Endodermal cell (in vitro differentiated cells): ENCODE measurements around the gene DUSP7. TPM values are rescaled to one million over a fixed set of nuclear protein-coding genes. Genes with fewer than 3 reads are reported as not detected.
A peak's percentile ranks its signal among the peaks of the same experiment; 100 is the strongest.

ENCODE experiments used
- DNase-seq: peaks from one replicate; pipeline ENCODE4 v3.0.0-alpha.2; 2017
- H3K27ac ChIP-seq: 2 replicates; pipeline ENCODE4 v1.5.1; 2013; ENCODE audit warnings: mild to moderate bottlenecking, low read depth, low read length, moderate library complexity
- H3K27me3 ChIP-seq: 2 replicates; pipeline ENCODE4 v1.6.1; 2013; ENCODE audit warnings: mild to moderate bottlenecking, low read length, moderate library complexity; ENCODE audit not compliant: insufficient read depth, control insufficient read depth, poor library complexity, severe bottlenecking
- H3K36me3 ChIP-seq: 2 replicates; pipeline ENCODE4 v1.7.0; 2013; ENCODE audit warnings: mild to moderate bottlenecking, low read length, moderate library complexity; ENCODE audit not compliant: control insufficient read depth, insufficient read depth
- H3K4me1 ChIP-seq: one replicate; pipeline ENCODE4 v1.7.0; 2013; ENCODE audit warnings: low read length; ENCODE audit not compliant: control insufficient read depth, insufficient read depth
- H3K4me3 ChIP-seq: 2 replicates; pipeline ENCODE4 v1.5.1; 2013; ENCODE audit warnings: mild to moderate bottlenecking, low read length, moderate library complexity
- H3K9ac ChIP-seq: 2 replicates; pipeline ENCODE4 v1.6.1; 2013; ENCODE audit warnings: mild to moderate bottlenecking, low read length, moderate library complexity; ENCODE audit not compliant: poor library complexity, severe bottlenecking; ENCODE audit errors: extremely low read depth
- H3K9me3 ChIP-seq: 2 replicates; pipeline ENCODE4 v1.6.1; 2013; ENCODE audit warnings: mild to moderate bottlenecking, low read length, moderate library complexity; ENCODE audit not compliant: control insufficient read depth
- H3K27ac Mint-ChIP-seq: 2 replicates; pipeline ENCODE4 v1.8.0; 2020; ENCODE audit warnings: mixed read lengths
- H3K27me3 Mint-ChIP-seq: 2 replicates; pipeline ENCODE4 v1.8.0; 2021; ENCODE audit warnings: mild to moderate bottlenecking, mixed read lengths; ENCODE audit not compliant: insufficient read depth
- H3K36me3 Mint-ChIP-seq: 2 replicates; pipeline ENCODE4 v1.8.0; 2020; ENCODE audit warnings: low read depth, mixed read lengths
- H3K4me1 Mint-ChIP-seq: 2 replicates; pipeline ENCODE4 v1.8.0; 2020; ENCODE audit warnings: mixed read lengths
- H3K4me3 Mint-ChIP-seq: 2 replicates; pipeline ENCODE4 v1.8.0; 2020; ENCODE audit warnings: mild to moderate bottlenecking, moderate library complexity, mixed read lengths
- H3K9me3 Mint-ChIP-seq: 2 replicates; pipeline ENCODE4 v1.8.0; 2020; ENCODE audit warnings: mild to moderate bottlenecking, mixed read lengths
- CTCF ChIP-seq: fragments of 200-600 bp; sonication (generic); conservative IDR thresholded peaks from 2 replicates; pipeline ENCODE4 v1.5.0; 2021; ENCODE audit warnings: antibody characterized with exemption, mild to moderate bottlenecking
- WGBS, 2 experiments: methylation state at CpG; one replicate each; pipeline versions ENCODE4 v1.1.5 to v1.1.7; 2013; ENCODE audit warnings: missing lambda C conversion rate in 2 of 2, mixed read lengths in 1 of 2; ENCODE audit not compliant: insufficient coverage in 1 of 2, insufficient read length in 1 of 2; 5-methylcytosine and 5-hydroxymethylcytosine counted together
- total RNA-seq, 2 donors: library from RNA; stranded (reverse); fragmentation: NEBNext Ultra II Directional in 1 of 2; extraction: Animal tissue kit (Norgen Biotek cat#: 25700) in 1 of 2; gene quantifications; 2 replicates in 1 of 2; 3 replicates in 1 of 2; pipeline ENCODE4 v1.2.1, GENCODE V29; 2021

Gene DUSP7
- total RNA-seq, 2 donors from 2014 or later: 14.2 to 16.7 TPM

GRCh38 chr3:52083556-52084087 is 27.3 kb upstream of the DUSP7 start:
- no peak overlapping the region for H3K9ac ChIP-seq
- H3K36me3 ChIP-seq: no peaks in the 10 kb centered on the region
- no peak for DNase-seq
- Mint-ChIP-seq H3K36me3 (no peaks in the 10 kb centered on the region), H3K4me3 (no peak overlapping the region), H3K27ac (no peak overlapping the region), H3K27me3 (no peaks in the 10 kb centered on the region), H3K9me3 (no peaks in the 10 kb centered on the region), H3K4me1 (peaks cover 10% of the 10 kb centered on the region)
- no peak overlapping the region for H3K27ac ChIP-seq
- H3K4me3 ChIP-seq: no peak overlapping the region
- TF ChIP-seq CTCF: no peak
- H3K4me1 ChIP-seq: peaks cover 8% of the 10 kb centered on the region
- 90 to 93% methylated on average over 3 to 5 of the region's 5 CpGs for WGBS, 2 experiments
- H3K9me3 ChIP-seq: no peaks in the 10 kb centered on the region
- no peaks in the 10 kb centered on the region for H3K27me3 ChIP-seq

GRCh38 chr3:52082951-52083350 is 26.6 kb upstream of the DUSP7 start:
- no peaks in the 10 kb centered on the region for H3K36me3 Mint-ChIP-seq
- 93 to 95% methylated on average over 8 of the region's 8 CpGs for WGBS, 2 experiments
- H3K27me3 Mint-ChIP-seq: no peaks in the 10 kb centered on the region
- H3K9me3 Mint-ChIP-seq: no peaks in the 10 kb centered on the region
- no peak overlapping the region for H3K4me3 Mint-ChIP-seq
- Histone ChIP-seq H3K27ac (no peak overlapping the region), H3K36me3 (no peaks in the 10 kb centered on the region), H3K4me3 (no peak overlapping the region), H3K27me3 (no peaks in the 10 kb centered on the region), H3K9ac (no peak overlapping the region), H3K9me3 (no peaks in the 10 kb centered on the region), H3K4me1 (peaks cover 8% of the 10 kb centered on the region)
- TF ChIP-seq CTCF: no peak
- H3K27ac Mint-ChIP-seq: no peak overlapping the region
- no peak for DNase-seq
- peaks cover 9% of the 10 kb centered on the region for H3K4me1 Mint-ChIP-seq

- H3K4me3 Mint-ChIP-seq: no peak overlapping the region
- H3K27me3 Mint-ChIP-seq: no peaks in the 10 kb centered on the region
- no peaks in the 10 kb centered on the region for H3K4me1 Mint-ChIP-seq
- no peaks in the 10 kb centered on the region for H3K4me1 ChIP-seq
- DNase-seq: no peak
- no peak overlapping the region for H3K4me3 ChIP-seq
- 90 to 96% methylated on average over 18 to 21 of the region's 21 CpGs for WGBS, 2 experiments
- no peaks in the 10 kb centered on the region for H3K9me3 Mint-ChIP-seq
- peak overlapping the region; percentile 10 for H3K27ac Mint-ChIP-seq
- no peaks in the 10 kb centered on the region for H3K9me3 ChIP-seq
- H3K36me3 Mint-ChIP-seq: no peaks in the 10 kb centered on the region
- H3K27ac ChIP-seq: no peak overlapping the region
- H3K27me3 ChIP-seq: no peaks in the 10 kb centered on the region
- no peaks in the 10 kb centered on the region for H3K36me3 ChIP-seq
- no peak overlapping the region for H3K9ac ChIP-seq
- TF ChIP-seq CTCF: no peak
These were observed 24.7 kb upstream of the DUSP7 start for GRCh38 chr3:52080830-52081719.
